Heart left ventricle (tissue), 13 donors: ENCODE data around the gene PRAMEF9.
"Not testable (repeated sequence)": the region's sequence is repeated elsewhere in the genome, so short reads cannot be mapped to it uniquely, and the experiment has no call there.

Experiments used
- CTCF ChIP-seq, 12 donors: fragments of 200-600 bp; sonication (generic) in 4 of 12; IDR thresholded peaks; one replicate each; pipeline versions ENCODE4 v1.5.0 to v1.8.0; 2018 to 2022; ENCODE audit warnings: antibody characterized with exemption in 12 of 12, mild to moderate bottlenecking in 5 of 12
- POLR2A ChIP-seq, 2 donors: fragments of 450-650 bp; IDR thresholded peaks; one replicate each; pipeline ENCODE4 v1.6.1; 2017; ENCODE audit warnings: antibody characterized with exemption in 2 of 2, mild to moderate bottlenecking in 2 of 2, moderate library complexity in 2 of 2
- donor health status: ischemic (EF 13 %, LVEDD 7.1; RV severe dilation, severe dysfunction).
- donor health status: DM: no; HTN: yes; CAD: no.
- donor health status: DM: no; HTN: no; CAD: no.
- donor health status: ischemic (EF 25% LVEDD 6.9; RV normal size, moderate dysfunction).
- donor health status: ischemic (EF 25% LVEDD 5.7; RV mildly dilated, moderate dysfunction).
- donor health status: ischemic (EF 35%, LVEDD 5.7; RV mildly dilated, moderate dysfunction).
- donor health status: nonischemic (EF 11% LVEDD 7.7; RV severe dilation, severe dysfunction).
- donor health status: DM: yes; HTN: yes; CAD: no.
- donor health status: PGD.
- donor health status: ischemic (EF 29% LVEDD 5.4; RV normal size, mild dysfunction).
- donor health status: nonischemic (EF 23%, LVEDD 6.1; RV moderate dilation, normal function).

GRCh38 chr1:13165531-13165930, 6.1 kb upstream of the PRAMEF9 start, which contains the start of gene HNRNPCL4:
- not testable (repeated sequence) for TF ChIP-seq POLR2A, CTCF (IDR thresholded peaks at IDR 0.05)
